GM12872 (cell line): ENCODE results near the gene ACRBP.

ENCODE experiments used
- CTCF ChIP-seq: IDR thresholded peaks from 3 replicates; pipeline ENCODE4 v1.5.1; 2011; ENCODE audit warnings: low read depth, mild to moderate bottlenecking, low read length, moderate library complexity; ENCODE audit not compliant: insufficient read depth

The ACRBP gene

GRCh38 chr12:6646276-6647082, 753 bp downstream of the ACRBP start:
- no peak for TF ChIP-seq CTCF

GRCh38 chr12:6644903-6645302, 2.3 kb downstream of the ACRBP start:
- no peak for TF ChIP-seq CTCF

GRCh38 chr12:6644257-6644596, 3.0 kb downstream of the ACRBP start:
- no peak for TF ChIP-seq CTCF

- no peak for TF ChIP-seq CTCF
Measured at GRCh38 chr12:6643569-6644256, 3.5 kb downstream of the ACRBP start.

- TF ChIP-seq CTCF = no peak
Measured at GRCh38 chr12:6641131-6641530, 6.1 kb downstream of the ACRBP start.

- no peak for TF ChIP-seq CTCF
Measured at GRCh38 chr12:6640497-6640896, 6.7 kb downstream of the ACRBP start.

- no peak for TF ChIP-seq CTCF
Measured at GRCh38 chr12:6639151-6639801, 8.0 kb downstream of the ACRBP start.
